NCI-H2171 treated with DMSO at 0.1 percent for 48 hours (cell line): ENCODE results near the gene ZSWIM3.
"Not testable (repeated sequence)": the region's sequence is repeated elsewhere in the genome, so short reads cannot be mapped to it uniquely, and the experiment has no call there.

Experiments
- DNase-seq: peaks from one replicate; lab custom pipeline; 2025; lab: John Stamatoyannopoulos, UW

The ZSWIM3 gene

DNA sequence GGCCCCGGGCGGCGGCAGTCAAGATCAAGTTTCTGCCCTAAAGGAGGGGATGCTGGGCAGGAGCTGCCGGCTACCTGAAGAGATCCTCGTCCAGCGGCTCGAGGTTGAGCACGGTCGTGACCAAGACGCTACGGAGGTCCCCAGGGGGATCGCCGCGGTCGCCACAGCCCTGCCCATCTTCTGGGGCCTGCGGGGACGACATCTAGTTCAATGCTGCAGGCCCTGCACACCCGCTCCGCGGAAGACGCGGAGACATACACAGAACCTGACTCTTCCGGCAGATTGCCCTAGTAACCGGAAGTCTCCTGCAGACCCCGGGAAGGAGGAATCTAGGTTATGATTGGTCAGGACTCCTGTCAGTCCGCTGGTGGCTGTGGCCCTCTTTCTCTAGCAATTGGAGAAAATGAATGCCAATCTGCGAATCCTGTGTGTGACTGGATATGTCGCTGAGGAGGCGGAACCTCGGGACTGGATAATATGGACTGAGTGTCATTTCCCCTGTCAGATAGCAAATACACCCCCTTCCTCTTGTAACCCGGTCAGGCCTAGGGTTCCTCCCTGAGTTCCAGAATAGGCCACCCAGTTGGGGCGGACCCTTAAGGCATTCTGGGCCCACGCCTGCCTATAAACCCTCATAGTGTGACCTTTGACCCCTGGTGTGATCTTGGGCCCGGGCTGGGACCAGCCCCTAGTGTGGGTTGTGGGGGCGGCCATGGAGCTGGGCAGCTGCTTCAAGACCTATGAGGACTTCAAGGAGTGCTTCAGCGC, at the start of gene ZSWIM3, which contains the start of gene ACOT8:
ZSWIM3 (plus strand) TSS at position 501 of the 768 bp plus-strand sequence; CDS start at position 713, 212 bp downstream.
ACOT8 (minus strand) TSS at position 279 of the 768 bp plus-strand sequence; CDS start at position 202, 77 bp downstream.
- peak; percentile 100 for DNase-seq

DNA sequence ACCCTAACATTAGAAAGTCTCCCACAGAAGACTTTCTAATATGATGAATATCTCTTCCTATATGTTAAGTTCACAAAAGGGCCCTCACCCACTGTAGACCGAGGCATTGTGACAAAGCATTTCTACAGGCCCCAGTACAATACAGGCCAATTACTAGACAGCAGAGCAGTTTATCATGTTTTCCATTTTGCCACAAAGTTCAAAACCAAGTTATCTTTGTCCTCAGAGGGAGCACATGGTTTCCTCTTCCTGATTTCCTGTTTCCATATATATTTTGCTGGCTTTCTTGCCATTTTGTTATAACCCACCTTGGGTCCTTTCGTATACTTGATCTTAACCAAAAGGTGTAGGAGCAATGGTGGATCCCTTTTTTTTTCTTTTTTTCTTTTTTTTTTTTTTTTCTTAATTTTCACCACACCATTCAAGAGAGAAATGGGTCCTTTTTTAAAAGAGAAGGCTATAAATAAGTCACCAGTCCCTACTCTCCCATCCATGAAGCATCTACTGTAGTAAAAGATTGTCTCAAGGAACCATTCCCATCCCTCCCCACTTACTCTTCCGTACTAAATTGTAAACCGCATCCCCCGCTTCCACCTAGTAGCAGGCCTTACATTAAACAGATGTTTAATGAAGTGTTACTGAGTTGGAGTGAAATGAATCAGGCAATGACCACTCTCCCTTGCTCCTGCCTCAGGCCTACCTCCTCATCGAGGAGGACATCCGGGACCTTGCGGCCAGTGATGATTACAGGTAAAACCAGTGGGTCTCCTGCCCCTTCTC, 47.0 kb upstream of the ZSWIM3 start:
- no peak for DNase-seq

GRCh38 chr20:45812157-45813005, 45.0 kb upstream of the ZSWIM3 start, which contains the start of gene UBE2C:
TSS of gene UBE2C (plus strand) at chr20:45812644. CDS start at chr20:45812696, 52 bp downstream.
- DNase-seq = peak; percentile 100

- DNase-seq = no peak
These were observed 44.4 kb upstream of the ZSWIM3 start for GRCh38 chr20:45813006-45813340.

GRCh38 chr20:45813489-45813888, 43.9 kb upstream of the ZSWIM3 start:
- DNase-seq = no peak

DNA sequence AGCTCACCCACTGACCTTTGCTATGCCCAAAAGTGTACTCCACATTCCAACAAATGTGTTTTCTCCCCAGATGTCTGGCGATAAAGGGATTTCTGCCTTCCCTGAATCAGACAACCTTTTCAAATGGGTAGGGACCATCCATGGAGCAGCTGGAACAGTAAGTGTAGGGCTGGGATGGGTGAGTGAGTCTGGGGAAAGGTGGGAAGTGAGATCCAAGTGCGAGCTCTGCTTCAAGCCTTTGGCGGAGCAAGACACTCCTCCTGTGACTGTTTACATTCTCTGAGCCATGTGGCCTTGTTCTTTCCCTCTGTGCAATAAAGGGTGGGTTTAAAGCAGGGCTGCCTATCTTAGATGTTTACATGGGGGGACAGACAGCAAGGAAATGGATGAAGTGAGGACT, 43.1 kb upstream of the ZSWIM3 start:
- DNase-seq = no peak

DNA sequence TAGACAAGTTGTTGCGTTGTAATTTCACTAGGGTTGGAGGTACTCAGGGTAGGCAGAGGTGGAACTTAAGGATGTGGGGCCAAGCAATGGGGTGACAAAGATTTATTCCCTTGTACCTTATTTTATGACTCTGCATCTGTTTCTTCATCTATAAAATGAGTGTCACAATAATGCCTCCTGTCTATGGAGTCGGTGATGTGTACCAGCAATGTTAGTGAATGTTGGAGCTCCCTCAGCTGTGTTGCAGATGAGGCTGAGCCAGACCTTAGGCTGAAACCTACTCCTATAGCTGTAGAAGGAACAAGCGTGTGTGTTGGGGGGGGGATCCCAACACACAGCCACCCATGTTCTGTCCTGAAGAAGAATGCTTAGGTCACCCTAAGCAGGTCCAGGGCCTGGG, 40.5 kb upstream of the ZSWIM3 start:
- no peak for DNase-seq

- no peak for DNase-seq
These were observed 39.8 kb upstream of the ZSWIM3 start for GRCh38 chr20:45817376-45818194.

- DNase-seq = no peak
These were observed 39.2 kb upstream of the ZSWIM3 start for GRCh38 chr20:45818239-45818638.

- DNase-seq = no peak
These were observed 37.9 kb upstream of the ZSWIM3 start for GRCh38 chr20:45819466-45819865.

- peak; percentile 37 for DNase-seq
These were observed 35.5 kb upstream of the ZSWIM3 start for GRCh38 chr20:45821947-45822346.

DNA sequence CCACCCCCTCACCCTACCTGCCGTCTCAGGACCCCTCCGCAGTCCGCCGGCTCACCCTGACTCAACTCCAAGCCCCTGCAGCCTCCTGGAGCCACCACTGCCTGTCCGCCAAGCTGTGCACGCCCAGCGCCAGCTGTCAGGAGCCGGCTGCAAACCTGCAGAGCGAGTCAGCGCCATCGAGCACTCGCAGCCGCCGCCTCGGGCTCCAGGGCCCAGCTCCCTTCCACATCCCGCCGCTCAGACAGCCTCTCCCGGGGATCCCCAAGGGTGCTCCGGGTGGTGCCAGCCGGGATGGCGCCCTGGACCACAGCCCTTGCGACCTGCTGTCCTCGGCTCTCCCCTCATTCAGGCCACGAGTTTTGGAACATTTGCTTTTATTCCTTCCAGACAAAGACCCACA, 34.6 kb upstream of the ZSWIM3 start:
- DNase-seq = peak; percentile 84

DNA sequence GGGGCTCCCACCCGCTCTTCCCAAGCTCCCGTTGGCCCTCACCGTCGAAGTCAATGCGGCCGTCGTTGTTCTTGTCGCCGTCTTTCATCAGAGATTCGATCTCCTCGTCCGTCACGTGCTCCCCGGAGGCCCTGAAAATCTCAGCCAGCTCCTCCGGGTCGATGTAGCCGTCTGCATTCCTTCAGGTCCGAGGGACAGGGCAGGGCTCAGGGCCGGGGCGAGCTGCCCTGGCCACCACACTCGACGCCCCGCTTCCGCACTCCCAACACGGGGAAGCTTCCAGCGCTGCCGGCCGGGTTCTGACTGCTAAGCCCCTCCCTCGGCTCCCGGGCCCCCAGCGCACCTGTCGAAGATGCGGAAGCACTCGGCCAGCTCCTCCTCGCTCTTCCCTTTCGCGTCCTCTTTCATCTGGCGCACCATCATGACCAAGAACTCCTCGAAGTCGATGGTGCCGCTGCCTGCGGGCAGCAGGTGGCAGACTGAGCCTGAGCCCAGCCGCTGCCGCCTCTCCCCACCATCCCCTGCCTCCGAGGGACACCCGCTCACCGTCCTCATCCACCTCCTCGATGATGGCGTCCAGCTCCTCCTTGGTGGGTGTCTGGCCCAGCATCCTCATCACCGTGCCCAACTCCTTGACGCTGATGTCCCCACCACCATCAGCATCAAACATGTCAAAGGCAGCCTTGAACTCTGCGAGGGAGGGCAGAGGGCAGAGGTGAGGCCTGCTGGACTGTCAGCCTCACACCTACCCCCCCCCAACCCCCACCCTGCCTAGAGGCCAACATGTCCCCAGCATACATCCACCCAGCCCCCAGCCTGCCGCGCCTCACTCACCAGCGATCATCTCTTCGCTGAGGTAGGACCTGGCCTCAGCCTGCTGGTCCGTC, 33.2 kb upstream of the ZSWIM3 start:
- DNase-seq = no peak

- peak; percentile 86 for DNase-seq
These were observed 30.9 kb upstream of the ZSWIM3 start for GRCh38 chr20:45826381-45827019.

GRCh38 chr20:45827030-45827652, 30.3 kb upstream of the ZSWIM3 start, which contains the start of gene TNNC2:
TSS of gene TNNC2 (minus strand) at chr20:45827312. CDS start at chr20:45827248, 64 bp downstream.
- no peak for DNase-seq

GRCh38 chr20:45827712-45828111, 29.7 kb upstream of the ZSWIM3 start:
- no peak for DNase-seq

- DNase-seq = no peak
These were observed 28.8 kb upstream of the ZSWIM3 start for GRCh38 chr20:45828589-45828988.

DNA sequence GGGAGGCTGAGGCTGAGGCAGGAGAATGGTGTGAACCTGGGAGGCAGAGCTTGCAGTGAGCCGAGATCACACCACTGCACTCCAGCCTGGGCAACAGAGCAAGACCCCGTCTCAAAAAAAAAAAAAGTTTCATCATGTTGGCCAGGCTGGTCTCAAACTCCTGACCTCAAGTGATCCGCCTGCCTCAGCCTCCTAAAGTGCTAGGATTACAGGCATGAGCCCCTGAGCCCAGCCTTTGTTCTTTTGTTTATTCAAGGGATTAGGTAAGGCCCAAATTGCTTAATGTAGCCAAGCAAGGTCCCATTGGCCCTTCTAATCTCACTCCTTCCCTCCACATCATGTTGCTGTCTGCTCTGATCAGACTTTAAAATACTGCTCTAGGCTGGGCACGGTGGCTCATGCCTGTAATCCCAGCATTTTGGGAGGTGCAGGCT, 27.7 kb upstream of the ZSWIM3 start:
- not testable (repeated sequence) for DNase-seq

DNA sequence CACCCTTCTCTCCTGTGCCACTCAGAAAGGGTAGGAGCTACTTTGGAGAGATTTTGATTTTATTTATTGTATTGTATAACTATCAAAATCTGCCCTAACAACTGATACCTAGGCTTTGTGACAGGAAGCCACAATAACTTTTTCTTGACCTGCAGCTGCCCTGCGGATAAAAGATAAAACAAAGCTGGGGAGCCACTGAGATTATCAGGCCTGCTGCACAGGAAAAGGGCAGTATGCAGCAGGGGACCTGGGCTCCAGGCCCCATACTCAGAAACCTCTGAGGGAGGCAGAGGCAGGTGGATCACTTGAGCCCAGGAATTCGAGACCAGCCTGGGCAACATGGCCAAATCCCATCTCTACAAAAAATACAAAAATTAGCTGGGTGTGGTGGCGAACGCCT, 24.8 kb upstream of the ZSWIM3 start:
- DNase-seq = no peak
